ENCODE measurements around the gene KRI1.
"Not testable (repeated sequence)": the region's sequence is repeated elsewhere in the genome, so short reads cannot be mapped to it uniquely, and the experiment has no call there.

Gene KRI1

DNA sequence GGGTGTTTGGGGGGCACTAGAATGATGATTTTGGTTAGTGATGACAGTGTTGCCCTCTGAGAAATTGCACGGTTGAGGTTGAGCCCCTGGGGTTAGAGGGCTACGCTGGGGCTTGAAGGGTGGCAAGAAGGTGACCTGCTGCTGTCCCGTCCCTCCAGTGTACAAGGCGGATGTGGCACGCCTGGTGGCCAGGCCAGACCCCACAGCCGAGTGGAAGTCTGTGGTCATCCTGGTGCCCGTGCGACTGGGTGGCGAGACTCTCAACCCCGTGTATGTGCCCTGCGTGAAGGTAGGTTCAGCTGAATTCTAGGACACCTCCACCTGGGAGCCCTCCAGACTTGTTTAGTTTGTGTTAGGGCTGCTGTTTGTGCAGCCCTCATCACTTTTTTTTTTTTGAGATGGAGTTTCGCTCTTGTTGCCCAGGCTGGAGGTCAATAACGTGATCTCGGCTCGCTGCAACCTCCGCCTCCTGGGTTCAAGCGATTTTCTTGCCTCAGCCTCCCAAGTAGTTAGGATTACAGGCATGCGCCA is 17.0 kb downstream of the KRI1 start:
- DNase-seq, result no peak

DNA sequence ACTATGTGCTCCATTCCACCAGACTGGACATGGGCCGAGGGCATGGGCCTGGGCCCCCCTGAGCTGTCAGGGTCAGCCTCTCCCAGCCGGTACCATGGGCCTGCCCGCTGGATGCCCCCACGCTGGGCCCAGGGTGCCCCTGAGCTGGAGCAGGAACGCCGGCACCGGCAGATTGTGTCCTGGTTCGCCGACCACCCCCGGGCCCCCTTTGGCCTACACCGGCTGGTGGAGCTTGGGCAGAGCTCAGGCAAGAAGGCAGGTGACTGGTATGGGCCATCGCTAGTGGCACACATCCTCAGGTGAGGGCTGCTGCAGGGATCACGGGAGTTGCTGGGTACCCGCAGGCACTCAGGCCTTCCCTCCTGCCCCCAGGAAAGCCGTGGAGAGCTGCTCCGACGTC is 19.0 kb downstream of the KRI1 start:
- no peak for DNase-seq

DNA sequence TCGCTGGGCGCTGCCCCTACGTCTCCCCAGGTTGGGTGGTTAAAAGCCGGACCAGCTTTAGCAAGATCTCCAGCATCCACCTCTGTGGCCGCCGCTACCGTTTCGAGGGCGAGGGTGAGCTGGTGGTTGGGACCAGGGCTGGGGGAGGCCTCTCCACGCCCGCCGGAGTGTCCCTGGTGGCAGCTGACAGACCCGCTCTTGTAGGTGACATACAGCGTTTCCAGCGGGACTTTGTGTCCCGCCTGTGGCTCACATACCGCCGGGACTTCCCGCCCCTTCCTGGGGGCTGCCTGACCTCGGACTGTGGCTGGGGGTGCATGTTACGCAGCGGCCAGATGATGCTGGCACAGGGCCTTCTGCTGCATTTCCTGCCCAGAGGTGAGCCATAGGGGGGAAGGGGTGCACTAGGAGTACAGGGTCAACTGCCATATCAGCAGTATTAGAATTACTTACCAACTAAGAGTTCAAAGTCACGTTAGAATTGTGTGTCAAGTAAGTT is 21.0 kb downstream of the KRI1 start:
- DNase-seq, result no peak

DNA sequence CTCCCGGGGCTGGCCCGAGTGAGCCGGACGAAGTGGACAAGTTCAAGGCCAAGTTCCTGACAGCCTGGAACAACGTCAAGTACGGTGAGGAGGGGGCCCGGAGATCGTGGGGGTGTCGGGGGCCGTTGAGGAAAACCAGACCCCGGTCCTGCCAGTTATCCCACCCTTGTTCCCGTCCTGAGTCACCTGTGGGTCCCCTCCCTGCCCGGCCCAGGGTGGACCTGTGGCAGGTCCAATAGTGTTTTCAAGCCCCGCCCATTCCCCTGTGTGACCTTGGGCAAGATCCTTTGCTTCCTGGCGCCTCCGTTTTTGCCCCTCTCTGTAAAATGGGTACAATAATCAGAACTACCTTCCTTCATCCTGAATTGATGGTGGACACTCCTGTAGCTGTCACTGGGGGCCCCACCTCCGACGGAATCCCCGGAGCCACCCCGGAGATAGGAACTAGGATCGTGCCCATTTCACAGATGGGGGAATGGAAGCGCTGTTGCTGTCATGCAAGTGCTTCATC is 21.5 kb downstream of the KRI1 start:
- DNase-seq, result peak; percentile 51

DNA sequence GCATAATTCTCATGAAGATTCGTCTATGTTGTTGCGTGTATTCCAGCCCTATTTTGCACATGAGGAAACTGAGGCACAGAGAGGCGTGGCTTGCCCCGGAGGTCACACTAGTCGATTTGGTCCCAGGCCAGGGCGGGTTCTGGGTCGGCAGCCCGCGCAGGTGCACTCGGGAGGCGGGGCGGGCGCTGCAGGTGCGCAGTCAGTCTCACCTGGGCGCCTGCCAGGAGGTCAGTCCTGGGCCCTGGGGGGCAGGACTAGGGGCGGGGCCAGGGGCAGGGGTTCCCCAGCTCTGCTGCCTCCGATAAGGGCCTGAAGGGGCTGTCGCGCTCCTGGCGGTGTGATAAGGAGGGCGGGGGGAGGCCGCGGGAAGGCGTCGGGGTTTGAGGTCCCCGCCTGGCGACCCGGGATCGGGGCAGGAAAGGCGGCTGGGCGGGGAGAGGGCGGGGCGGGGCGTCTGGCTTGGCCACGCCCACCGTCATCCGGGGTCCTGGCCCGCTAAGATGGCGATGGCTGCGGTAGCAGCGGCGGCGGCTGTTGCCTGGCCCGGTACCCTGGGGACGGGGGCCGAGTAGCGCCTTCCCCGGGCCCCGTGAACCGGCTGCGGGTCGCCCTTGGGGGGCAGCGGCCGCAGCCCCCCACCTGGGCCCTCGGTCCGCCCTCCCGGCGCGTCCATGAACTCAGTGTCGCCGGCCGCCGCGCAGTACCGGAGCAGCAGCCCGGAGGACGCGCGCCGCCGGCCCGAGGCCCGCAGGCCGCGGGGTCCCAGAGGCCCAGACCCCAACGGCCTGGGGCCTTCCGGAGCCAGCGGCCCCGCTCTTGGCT is 22.2 kb downstream of the KRI1 start, which contains the start of gene ATG4D:
Gene ATG4D (plus strand): TSS at position 485 of the 822 bp plus-strand sequence. CDS start 187 bp downstream, at position 672.
- peak; percentile 84 for DNase-seq

DNA sequence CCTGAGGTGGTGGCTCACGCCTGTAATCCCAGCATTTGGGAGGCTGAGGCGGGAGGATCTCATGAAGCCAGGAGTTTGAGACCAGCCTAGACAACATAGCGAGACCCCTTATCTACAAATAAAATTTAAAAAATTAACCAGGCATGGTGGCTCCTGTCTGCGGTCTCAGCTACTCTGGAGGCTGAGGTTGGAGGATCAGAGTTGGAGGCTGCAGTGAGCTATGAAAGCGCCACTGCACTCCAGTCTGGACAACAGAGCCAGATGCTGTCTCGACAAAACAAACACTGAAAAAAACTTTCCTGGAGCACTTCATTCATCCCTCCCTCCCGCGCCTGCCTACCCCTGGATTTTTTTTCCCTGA is 22.8 kb downstream of the KRI1 start:
- DNase-seq, result no peak

DNA sequence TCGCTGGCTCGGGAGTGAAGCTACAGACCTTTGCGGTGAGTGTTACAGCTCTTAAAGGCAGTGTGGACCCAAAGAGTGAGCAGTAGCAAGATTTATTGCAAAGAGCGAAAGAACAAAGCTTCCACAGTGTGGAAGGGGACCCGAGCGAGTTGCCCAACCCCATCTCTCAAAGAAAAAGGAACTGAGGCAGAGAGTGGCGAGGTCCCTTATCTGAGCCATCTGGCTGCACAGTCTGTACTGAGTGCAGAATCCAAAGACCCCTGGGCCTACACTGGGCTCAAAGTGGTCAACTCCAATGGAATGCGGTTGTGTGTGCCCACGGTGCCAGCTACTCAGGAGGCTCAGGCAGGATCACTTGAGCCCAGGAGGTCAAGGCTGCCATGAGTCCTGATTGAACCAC is 26.8 kb downstream of the KRI1 start:
- DNase-seq, result not testable (repeated sequence)

DNA sequence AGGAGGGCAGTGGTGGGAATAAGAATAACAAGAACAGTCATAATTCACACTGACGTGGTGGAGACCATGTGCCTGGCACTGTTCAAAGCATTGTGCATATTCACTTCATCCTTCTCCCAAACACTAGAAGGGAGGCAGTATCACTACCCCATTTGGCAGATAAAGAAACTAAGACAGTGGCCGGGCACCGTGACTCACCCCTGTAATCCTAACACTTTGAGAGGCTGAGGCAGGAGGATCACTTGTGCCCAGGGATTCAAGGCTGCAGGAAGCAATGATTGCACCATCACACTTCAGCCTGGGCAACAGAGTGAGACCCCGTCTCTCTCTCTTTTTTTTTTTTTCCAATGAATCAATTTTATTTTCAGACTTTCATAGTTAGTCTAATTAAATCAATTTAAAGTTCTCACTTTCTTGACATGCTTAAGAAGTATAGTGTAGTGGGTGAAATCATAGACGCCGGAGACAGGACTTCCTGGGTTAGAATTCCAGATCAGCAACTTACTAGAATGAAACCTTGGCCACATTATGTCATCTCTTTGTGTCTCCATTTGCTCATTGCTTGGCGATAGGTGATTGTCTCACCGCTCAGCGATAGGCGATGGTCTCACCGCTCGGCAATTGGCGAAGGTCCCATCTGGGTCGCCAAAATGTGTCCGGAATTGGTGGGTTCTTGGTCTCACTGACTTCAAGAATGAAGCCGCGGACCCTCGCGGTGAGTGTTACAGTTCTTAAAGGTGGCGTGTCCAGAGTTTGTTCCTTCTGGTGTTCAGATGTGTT is 27.4 kb downstream of the KRI1 start:
- no peak for DNase-seq

DNA sequence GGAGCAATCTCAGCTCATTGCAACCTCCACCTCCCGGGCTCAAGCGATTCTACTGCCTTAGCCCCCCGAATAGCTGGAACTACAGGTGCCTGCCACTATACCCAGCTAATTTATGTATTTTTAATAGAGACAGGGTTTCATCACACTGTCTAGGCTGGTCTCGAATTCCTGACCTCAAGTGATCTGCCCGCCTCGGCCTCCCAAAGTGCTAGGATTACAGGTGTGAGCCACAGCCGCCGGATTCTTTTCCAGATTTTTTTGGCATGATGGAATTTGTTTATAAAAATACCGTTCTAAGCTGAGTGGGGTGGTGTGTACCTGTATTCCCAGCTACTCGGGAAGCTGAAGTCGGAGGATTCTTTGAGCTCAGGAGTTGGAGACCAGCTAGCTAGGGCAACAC is 28.1 kb downstream of the KRI1 start:
- DNase-seq, result no peak

DNA sequence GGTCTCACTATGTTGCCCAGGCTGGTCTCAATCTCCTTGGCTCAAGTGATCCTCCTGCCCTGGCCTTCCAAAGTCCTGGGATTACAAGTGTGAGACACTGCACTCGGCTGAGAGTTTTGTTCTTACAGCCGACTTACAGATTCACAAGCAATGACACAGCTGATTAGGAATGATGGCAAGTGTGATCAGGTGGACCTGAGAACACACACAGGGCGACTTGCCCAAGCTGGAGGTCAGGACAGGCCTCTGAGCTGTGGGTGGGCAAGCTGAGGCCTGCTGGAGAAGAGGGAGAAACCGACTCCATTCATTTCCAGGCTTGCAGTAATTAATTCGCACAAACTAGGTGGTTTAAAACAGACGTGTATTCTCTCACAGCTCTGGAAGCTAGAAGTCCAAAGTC is 30.2 kb downstream of the KRI1 start:
- DNase-seq, result no peak

DNA sequence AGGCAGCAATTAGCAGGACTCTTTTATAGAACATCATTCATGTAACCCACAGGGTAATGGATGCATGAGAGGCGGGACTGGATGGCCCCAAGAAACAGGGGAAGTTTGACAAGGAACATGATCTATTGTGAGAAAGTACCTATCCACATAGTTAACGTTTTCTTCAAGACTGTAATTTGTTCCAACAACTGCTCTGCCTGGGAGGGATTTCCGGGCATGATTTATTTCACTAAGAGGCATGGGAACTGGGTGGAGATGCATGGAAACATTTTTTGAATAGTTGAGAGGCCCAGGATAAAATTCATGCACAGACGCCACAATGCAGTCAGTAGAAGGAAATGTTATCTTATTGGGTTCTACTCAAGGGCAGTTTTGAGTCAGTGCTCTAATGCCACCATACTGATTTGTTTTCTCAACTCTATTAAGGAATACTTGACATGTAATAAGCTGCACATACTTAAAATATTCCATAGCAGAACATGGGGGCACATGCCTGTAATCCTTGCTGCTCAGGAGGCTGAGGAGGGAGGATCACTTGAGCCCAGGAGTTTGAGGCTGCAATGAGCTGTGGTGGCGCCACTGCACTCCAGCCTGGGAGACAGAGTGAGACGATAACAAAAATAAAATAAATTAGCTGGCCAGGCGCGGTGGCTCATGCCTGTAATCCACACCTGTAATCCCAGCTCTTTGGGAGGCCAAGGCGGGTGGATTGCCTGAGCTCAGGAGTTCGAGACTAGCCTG is 32.0 kb downstream of the KRI1 start:
- DNase-seq, result no peak

DNA sequence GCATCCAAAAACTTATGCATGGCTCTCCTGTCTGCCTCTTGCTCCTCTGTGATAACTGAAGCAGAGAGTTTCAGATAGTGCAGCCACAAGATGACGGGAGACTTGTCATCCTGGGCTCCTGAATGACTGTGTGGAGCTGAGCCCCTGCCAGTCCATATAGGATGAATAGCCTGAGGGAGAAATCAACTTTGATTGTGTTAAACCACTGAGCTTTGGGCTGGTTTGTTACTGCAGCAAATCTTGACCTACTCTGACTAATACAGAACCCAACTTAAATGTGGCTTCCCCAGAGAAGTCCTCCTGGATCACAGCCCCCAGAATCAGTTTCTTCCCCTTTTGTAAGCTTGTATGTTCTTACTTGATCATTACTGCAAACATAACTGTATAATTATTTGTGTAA is 33.4 kb downstream of the KRI1 start:
- DNase-seq, result no peak

DNA sequence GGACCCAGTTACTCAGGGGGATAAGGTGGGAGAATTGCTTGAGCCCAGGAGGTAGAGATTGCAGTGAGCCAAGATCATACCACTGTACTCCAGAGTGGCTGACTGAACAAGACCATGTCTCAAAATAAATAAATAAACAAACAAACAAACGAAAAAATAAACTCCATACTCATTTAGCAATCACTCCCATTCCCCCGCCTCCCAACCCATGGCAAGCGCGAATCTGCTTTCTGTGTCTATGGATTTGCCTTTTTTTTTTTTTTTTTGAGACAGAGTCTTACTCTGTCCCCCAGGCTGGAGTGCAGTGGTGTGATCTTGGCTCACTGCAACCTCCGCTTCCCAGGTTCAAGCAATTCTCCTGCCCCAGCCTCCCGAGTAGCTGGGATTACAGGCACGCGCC is 38.9 kb downstream of the KRI1 start:
- not testable (repeated sequence) for DNase-seq

DNA sequence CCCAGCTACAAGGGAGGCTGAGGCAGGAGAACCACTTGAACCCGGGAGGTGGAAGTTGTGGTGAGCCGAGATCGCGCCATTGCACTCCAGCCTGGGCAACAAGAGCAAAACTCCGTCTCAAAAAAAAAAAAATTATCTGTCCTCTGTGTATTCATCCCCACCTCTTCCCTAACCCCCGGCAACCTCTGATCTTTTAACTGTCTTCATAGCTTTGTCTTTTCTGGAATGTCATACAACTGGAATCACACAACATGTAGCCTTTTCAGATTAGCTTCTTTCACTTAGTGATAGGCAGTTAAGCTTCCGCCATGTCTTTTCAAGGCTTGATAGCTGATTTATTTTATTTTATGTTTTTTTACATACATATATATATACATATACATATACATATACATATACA is 40.2 kb downstream of the KRI1 start:
- no peak for DNase-seq

DNA sequence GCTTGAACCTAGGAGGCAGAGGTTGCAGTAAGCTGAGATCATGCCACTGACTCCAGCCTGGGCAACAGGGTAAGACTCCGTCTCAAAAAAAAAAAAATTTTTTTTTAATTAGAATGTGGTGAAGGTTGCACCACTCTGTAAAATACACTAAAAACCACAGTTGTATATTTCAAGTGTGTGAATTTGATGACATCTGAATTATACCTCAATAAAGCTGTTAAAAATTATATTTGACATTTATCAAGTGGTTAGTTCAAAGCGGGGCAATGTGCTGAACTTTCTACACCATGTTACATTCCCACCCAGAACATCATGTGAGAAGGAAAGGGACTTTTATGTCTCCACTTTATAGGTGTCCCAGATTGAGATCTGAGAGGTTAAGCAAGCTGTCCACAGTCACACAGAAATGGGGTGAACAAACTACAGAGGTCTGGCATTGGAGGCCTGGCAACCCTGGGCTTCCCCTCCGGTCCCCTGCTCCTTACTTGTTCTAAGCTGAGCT is 42.6 kb downstream of the KRI1 start:
- no peak for DNase-seq

DNA sequence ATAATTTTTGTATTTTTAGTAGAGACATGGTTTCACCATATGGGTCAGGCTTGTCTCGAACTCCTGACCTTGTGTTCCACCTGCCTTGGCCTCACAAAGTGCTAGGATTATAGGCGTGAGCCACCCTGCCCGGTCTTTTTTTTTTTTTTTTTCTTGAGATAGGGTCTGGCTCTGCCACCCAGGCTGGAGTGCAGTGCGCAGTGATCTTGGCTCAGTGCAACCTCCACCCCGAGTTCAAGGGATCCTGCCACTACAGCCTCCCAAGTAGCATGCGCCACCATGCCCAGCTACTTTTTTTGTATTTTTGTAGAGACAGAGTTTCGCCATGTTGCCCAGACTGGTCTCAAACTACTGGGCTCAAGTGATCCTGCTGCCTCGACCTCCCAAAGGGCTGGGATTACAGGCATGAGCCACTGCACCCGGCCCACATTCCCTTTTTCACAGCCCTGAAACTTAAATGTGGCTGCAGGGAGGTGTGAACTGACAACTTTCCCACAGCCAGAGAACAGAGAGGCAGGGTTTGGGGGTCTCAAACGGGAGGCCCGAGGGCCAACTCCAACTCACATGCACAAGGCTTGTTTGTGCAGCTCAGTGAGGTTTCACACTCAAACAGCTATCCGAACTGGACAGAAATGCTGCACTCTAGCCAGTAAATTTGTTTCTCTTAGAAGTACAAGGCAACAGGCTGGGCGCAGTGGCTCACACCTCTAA is 44.2 kb downstream of the KRI1 start:
- DNase-seq, result no peak

DNA sequence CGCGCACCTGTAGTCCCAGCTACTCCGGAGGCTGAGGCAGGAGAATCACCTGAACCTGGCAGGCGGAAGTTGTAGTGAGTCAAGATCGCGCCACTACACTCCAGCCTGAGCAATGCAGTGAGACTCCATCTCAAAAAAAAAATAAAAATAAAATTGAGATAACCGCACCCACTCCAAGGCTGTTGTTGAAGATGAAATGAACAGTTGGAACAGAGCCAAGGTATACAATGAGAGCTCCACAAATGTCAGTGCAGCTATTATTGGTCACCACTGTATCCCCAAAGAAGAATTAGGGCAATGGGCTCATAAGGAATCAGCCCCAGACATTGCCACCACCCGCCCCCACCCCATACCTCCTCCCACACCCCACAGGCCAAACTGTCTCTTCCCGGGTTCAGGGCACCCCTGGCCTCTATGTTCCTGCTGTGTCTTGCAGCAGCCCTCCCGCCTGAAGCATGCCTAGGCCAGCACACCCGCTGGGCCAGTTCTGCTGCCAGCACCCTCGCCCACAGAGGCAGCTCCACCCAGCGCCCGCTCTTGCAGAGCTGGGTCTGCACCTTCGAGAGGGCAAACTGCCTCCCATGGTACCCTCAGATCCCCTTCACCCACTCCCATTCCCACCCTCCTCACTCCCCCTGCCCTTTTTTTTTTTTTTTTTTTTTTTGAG is 45.0 kb downstream of the KRI1 start:
- DNase-seq, result no peak

DNA sequence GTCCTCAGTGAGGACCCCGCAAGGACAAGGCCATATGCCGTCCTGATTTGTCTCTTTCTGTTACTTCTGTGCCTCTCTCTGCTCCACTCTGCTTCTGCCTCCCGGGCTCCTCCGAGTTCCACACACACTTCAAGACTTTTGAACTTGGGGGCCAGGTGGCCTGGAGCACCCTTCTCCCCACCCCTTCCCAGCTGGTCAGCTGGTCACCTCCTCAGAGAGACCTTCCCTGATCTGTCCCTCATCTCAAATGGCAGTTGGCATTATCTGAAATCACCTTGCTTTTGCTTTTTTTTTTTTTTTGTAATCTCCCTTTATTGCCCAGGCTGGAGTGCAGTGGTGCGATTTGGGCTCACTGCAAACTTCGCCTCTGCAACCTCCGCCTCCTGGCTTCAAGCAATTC is 46.4 kb downstream of the KRI1 start:
- no peak for DNase-seq

DNA sequence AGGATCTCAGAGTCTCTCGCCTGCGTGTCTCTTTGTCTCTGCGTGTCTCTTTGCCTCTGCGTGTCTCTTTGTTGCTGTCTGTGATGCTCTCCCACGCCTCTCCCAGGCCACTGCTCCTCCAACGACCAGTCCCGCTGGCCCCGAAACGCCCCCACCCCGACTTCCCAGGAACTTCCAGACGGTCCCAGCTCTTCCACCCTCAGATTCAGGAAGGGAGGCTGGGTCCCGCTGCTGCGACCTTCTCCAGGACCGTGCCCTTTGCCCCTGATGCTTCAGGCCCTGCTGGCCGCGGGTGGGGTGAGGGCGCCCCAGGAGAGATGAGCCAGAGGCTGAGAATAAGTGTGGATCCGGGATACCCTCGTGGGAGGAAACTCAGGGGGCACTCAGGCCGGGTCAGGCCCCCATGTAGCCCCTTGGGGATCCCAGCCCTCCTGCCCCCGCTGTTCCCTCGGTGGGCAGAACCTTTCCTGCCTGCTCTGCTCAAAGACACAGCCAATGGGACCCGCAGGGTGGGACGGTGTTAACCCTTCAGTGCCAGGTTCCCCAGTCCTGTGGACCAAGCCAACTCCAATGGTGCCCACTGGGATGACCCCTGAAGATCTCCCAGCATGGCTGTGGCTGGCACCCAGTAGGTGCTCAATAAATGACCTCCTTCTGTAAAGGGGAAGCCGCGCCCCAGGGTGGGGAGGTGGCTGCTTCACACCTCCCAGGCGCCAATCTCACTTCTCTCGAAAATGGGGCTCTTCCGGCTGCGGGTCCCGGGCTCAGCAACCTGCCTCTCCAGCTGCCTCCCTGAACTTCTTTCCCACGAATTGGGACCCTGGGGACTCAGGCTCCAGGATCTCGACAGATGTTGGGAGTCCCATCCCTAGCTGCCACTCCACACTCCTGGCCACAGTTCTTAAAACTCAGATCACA is 47.1 kb downstream of the KRI1 start:
- DNase-seq, result no peak

DNA sequence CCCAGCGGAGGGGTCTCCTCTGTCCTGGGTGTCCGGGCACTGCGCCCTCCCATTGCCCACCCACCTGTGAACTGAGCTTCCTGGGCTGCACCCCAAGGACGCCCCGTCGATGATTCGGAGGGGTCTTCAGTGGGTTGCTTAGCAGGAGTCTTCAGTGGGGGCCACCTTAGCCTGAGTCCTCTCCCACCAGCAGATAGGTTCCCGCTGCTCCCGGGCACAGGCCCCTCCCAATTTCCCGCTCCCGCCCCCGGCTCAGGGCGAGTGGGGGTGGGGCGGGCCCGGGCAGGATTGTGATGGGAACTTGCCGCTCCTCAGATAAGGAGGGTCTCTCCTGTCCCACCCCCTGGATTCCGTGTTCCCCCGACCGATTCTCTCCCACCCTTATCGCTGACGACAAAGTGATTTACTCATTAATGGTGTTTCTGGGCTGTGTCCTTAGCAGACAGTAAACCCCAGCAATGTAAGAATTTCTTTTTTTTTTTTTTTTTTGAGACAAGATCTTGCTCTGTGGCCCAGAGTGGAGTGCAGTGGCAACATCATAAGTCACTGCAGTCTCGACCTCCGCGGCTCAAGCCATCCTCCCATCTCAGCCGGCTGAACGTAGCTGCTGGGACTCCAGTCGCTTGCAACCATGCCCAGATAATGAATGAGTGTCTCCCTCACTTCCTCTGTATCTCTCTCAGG is 47.9 kb downstream of the KRI1 start:
- DNase-seq, result peak; percentile 42

Measured in stimulated activated CD8-positive, alpha-beta memory T cell treated with anti-CD3 and anti-CD28 coated beads, Interleukin-4, amount 100 ng/mL, for 48 hours (primary cell).